Fibroblast of pulmonary artery (primary cell): ENCODE data around the gene CENPN.

ENCODE experiments used
- DNase-seq: peaks from one replicate; pipeline ENCODE4 v3.0.0-alpha.2; 2010; ENCODE audit warnings: low read depth
- H3K4me3 ChIP-seq: replicated peaks from 2 replicates; pipeline ENCODE4 v1.5.1; 2011; ENCODE audit warnings: low read depth, mild to moderate bottlenecking, control low read depth, low read length, moderate library complexity
- CTCF ChIP-seq: IDR thresholded peaks from 2 replicates; pipeline ENCODE4 v1.5.1; 2011; ENCODE audit warnings: mild to moderate bottlenecking, control low read depth, low read length, inconsistent platforms; ENCODE audit errors: missing control alignments

Gene CENPN

DNA sequence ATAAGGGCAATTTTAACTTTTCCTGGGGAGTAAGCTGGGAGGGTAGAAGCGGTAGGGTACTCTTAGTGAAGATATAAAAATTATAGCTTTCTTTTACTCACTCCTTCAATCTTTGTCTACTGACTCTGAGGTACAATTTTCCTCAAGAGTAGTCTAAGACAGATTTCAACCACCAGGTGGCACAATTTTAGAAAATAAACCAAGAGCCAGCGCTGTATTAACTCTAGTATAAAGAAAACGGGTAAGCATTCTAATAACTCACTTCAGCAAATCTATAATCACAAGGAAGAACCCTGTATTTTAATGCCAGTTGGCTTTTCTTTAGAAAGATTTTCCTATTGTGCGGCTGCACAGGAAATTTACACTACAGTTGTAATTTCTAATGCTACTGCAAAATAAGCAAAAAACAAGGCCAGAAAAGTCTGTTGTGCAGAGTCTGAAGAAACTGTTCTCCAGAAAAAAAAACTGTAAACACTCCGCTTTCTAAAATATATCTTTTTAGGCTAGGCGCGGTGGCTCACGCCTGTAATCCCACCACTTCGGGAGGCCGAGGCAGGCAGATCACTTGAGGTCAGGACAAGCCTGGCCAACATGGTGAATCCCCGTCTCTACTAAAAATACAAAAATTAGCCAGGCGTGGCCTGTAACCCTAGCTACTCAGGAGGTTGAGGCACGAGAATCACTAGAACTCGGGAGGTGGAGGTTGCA, 2.2 kb upstream of the CENPN start:
- H3K4me3 ChIP-seq = peak overlapping the region; percentile 94
- peak; percentile 56 for TF ChIP-seq CTCF
- DNase-seq = peak; percentile 76

DNA sequence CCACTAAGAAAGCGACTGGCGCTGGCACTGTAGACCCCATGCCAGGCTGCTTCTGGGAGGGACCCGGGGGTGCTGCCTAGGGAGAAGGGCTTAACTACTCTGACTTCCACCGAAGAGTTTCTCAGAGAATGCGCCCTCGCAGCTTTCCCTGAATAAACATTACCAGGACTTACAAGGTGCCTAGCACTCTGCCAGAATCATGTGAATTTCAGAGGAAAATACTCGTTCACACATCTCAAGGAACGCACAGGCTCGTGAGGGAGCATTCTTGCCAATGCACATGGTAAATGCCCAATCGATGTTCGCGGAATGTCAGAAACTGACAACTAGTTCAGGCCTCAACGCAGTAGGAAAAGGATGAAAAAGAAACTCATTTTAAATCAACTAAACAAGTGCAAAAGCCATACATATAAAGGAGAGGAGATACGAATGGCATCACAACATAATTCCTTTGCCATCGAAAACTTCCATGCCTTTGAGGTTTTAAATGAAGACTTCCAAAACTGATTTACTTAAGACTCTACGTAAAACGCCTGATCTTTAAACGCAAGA, 1.3 kb upstream of the CENPN start:
- no peak for TF ChIP-seq CTCF
- H3K4me3 ChIP-seq = peak overlapping the region; percentile 94
- DNase-seq = peak; percentile 34

- peak overlapping the region; percentile 94 for H3K4me3 ChIP-seq
- DNase-seq = peak; percentile 57
- TF ChIP-seq CTCF = no peak
Observed at GRCh38 chr16:81006211-81006812, 702 bp upstream of the CENPN start.

GRCh38 chr16:81008505-81008789, 1.4 kb downstream of the CENPN start:
- DNase-seq = no peak
- peak overlapping the region; percentile 94 for H3K4me3 ChIP-seq
- TF ChIP-seq CTCF = no peak

- TF ChIP-seq CTCF = no peak
- DNase-seq = no peak
Observed at GRCh38 chr16:81012974-81013373, 6.0 kb downstream of the CENPN start.

GRCh38 chr16:81014672-81015071, 7.7 kb downstream of the CENPN start:
- no peak for TF ChIP-seq CTCF
- DNase-seq = no peak
- H3K4me3 ChIP-seq = no peak overlapping the region

More at GRCh38 chr16:81012974-81013373, 6.0 kb downstream of the CENPN start:
- no peak overlapping the region for H3K4me3 ChIP-seq

DNA sequence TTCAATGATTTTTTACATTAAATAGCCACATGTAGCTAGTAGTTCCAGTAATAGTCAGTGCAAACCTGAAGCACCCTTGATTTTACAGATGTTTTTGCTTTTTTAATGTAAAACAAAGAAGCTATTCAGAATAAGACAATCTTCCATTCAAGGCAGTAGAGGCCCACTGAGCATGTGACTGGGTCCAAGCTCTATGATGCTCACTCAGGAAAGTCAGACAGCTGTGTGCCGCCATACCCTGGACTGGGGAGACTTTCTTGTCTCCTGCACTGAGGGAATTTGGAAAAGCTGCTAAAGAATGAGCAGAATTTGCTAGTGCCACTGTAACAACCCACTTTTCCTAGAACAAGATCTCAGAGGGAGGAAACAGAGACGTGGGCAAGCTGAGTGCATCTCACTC, 11.5 kb downstream of the CENPN start:
- DNase-seq = no peak
- H3K4me3 ChIP-seq = no peak overlapping the region
- TF ChIP-seq CTCF = no peak
